ENCODE results near the gene SUMF2. TPM values are rescaled to one million over a fixed set of nuclear protein-coding genes. Genes with fewer than 3 reads are reported as not detected.
"Not testable (repeated sequence)": the region's sequence is repeated elsewhere in the genome, so short reads cannot be mapped to it uniquely, and the experiment has no call there.

SUMF2 gene
- polyA plus RNA-seq, 2 of the 4 experiments (the other 2 are of a cell fraction), result 85.2 to 106 TPM

GRCh38 chr7:56107954-56108258 is 43.8 kb downstream of the SUMF2 start:
- Histone ChIP-seq H3K4me1 (peaks cover 5% of the 10 kb centered on the region; the same call in 2 of the 3 replicates), H3K27ac (no peak overlapping the region), H3K4me2 (no peak overlapping the region), H3K4me3 (no peak overlapping the region), H3K9me3 (peaks cover 8% of the 10 kb centered on the region; the same call in 2 of the 3 replicates)
- no peak for DNase-seq (ENCODE audit: low read depth in 1 of 2, low spot score in 1 of 2)
- ATAC-seq, result no peak
- CTCF ChIA-PET, result no interaction called here
- TF ChIP-seq MAX (IDR thresholded peaks at IDR 0.05), result no peak
- TF ChIP-seq GATA3 (IDR thresholded peaks at IDR 0.05; ENCODE audit: borderline replicate concordance), result no peak
- TF ChIP-seq RNF2 (IDR thresholded peaks at IDR 0.05; ENCODE audit: borderline replicate concordance, low read depth), result no peak
- TF ChIP-seq, protein P1, sequence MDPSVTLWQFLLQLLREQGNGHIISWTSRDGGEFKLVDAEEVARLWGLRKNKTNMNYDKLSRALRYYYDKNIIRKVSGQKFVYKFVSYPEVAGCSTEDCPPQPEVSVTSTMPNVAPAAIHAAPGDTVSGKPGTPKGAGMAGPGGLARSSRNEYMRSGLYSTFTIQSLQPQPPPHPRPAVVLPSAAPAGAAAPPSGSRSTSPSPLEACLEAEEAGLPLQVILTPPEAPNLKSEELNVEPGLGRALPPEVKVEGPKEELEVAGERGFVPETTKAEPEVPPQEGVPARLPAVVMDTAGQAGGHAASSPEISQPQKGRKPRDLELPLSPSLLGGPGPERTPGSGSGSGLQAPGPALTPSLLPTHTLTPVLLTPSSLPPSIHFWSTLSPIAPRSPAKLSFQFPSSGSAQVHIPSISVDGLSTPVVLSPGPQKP (IDR thresholded peaks at IDR 0.05; ENCODE audit: low read depth, low read length), result no peak
- no peak for FAIRE-seq
- 90% methylated on average over 1 of the region's 1 CpG for WGBS (ENCODE audit: missing lambda C conversion rate)
- POLR2A ChIA-PET, result no interaction called here

DNA sequence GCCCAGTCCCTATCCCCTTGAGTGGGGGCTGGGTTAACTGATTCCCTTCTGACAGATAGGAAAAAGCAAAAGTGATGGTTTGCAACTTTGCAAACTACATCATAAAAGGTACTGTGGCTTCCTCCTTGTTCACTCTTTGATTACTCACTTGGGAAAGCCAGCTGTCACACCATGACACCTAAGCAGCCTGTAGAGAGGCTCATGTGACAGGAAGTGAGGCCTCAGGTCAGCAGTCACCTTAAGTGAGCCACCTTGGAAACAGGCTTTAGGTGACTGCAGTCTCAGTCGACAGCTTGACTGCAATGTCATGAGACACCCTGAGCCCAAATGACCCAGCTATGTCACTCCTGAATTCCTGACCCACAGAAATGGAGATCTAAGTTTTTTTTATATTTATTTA is 46.5 kb downstream of the SUMF2 start:
- Histone ChIP-seq H3K9me3 (peaks cover 8% of the 10 kb centered on the region; the same call in 2 of the 3 replicates), H3K4me1 (no peaks in the 10 kb centered on the region), H3K4me3 (no peak overlapping the region), H3K27ac (no peak overlapping the region), H3K4me2 (no peak overlapping the region)
- TF ChIP-seq MAFK (IDR thresholded peaks at IDR 0.05; ENCODE audit: partially characterized antibody) (no peak), EHF (CRISPR knock-in tag; IDR thresholded peaks at IDR 0.05) (no peak), PHF8 (IDR thresholded peaks at IDR 0.05; ENCODE audit: borderline replicate concordance, low read depth) (no peak), CTCF (IDR thresholded peaks at IDR 0.05) (no peak), HEYL (CRISPR knock-in tag; IDR thresholded peaks at IDR 0.05) (no peak), KDM5A (IDR thresholded peaks at IDR 0.05) (no peak), RAD21 (conservative IDR thresholded peaks at IDR 0.05 in 1 of 2, IDR thresholded peaks at IDR 0.05 in 1 of 2) (no peak)
- TF ChIP-seq, protein P2, sequence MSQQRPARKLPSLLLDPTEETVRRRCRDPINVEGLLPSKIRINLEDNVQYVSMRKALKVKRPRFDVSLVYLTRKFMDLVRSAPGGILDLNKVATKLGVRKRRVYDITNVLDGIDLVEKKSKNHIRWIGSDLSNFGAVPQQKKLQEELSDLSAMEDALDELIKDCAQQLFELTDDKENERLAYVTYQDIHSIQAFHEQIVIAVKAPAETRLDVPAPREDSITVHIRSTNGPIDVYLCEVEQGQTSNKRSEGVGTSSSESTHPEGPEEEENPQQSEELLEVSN (IDR thresholded peaks at IDR 0.05; ENCODE audit: borderline replicate concordance, low read depth), result no peak
- CTCF ChIA-PET, result no interaction called here
- POLR2A ChIA-PET, result no interaction called here
- ATAC-seq (no peak), FAIRE-seq (no peak), DNase-seq (ENCODE audit: low read depth in 1 of 2, low spot score in 1 of 2) (no peak)
- 25% methylated on average over 1 of the region's 1 CpG for WGBS (ENCODE audit: missing lambda C conversion rate)

DNA sequence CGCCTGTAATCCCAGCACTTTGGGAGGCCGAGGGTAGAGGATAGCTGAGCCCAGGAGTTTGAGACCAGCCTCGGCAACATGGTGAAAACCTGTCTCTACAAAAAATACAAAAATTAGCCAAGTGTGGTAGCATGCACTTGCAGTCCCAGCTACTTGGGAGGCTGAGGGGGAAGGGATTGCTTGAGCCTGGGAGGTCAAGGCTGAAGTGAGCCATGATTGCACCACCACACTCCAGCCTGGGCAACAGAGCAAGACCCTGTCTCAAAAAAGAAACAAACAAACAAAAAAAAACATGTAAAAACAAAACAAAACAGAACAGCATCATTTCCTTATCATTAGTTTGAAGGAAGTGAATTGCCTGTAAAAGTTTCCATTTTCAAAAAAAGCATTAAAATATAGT is 48.2 kb downstream of the SUMF2 start:
- H3K27ac ChIP-seq; DNase-seq (ENCODE audit: low read depth in 1 of 2, low spot score in 1 of 2); POLR2A ChIA-PET; CTCF ChIA-PET; FAIRE-seq; H3K9me3 ChIP-seq; ATAC-seq; H3K4me3 ChIP-seq; H3K4me1 ChIP-seq; H3K4me2 ChIP-seq: not testable (repeated sequence)
- 26% methylated on average over 3 of the region's 3 CpGs for WGBS (ENCODE audit: missing lambda C conversion rate)

- ATAC-seq (no peak), FAIRE-seq (no peak), DNase-seq (ENCODE audit: low read depth in 1 of 2, low spot score in 1 of 2) (no peak)
- Histone ChIP-seq H3K4me2 (no peak within 1 kb of the TSS; the same call in 2 of the 3 replicates), H3K27ac (no peak within 1 kb of the TSS), H3K9me3 (no peaks in the 10 kb centered on the region; the same call in 2 of the 3 replicates), H3K4me1 (no peaks in the 10 kb centered on the region), H3K4me3 (no peak within 1 kb of the TSS)
- WGBS (ENCODE audit: missing lambda C conversion rate), result 61% methylated on average over 49 of the region's 65 CpGs
- CTCF ChIA-PET, result interaction anchor here (0.9 to 1.2 kb wide), 2 partner anchors 8 to 9 kb away, joined by 3 to 4 read pairs; no protein-coding TSS in a partner anchor
- POLR2A ChIA-PET, result no interaction called here
- TF ChIP-seq EHMT2 (IDR thresholded peaks at IDR 0.05; ENCODE audit: low read depth) (no peak), KDM1A (IDR thresholded peaks at IDR 0.05; ENCODE audit: low read depth) (no peak), NFE2L2 (conservative IDR thresholded peaks at IDR 0.05; ENCODE audit: low read length) (no peak)
These were observed 51.9 kb downstream of the SUMF2 start, which contains the start of gene NUPR2 for GRCh38 chr7:56115852-56116538. TSS of gene NUPR2 (minus strand) at chr7:56116417. CDS start at chr7:56116314, 103 bp downstream.

Measured in A549 (cell line).